Stimulated activated CD4-positive, alpha-beta T cell treated with anti-CD3 and anti-CD28 coated beads, Interleukin-1b, Interleukin-23, amount 100 ng/mL, for 4 hours (primary cell): ENCODE measurements around the gene RNF166.

Source experiments
- DNase-seq, 2 donors: peaks; one replicate each; pipeline ENCODE4 v3.0.0-alpha.2; 2020; ENCODE audit warnings: low read depth in 2 of 2

Gene RNF166

GRCh38 chr16:88706965-88707826, 988 bp upstream of the RNF166 start:
- DNase-seq = no peak

GRCh38 chr16:88705801-88706228, 393 bp downstream of the RNF166 start:
- DNase-seq = no peak

DNA sequence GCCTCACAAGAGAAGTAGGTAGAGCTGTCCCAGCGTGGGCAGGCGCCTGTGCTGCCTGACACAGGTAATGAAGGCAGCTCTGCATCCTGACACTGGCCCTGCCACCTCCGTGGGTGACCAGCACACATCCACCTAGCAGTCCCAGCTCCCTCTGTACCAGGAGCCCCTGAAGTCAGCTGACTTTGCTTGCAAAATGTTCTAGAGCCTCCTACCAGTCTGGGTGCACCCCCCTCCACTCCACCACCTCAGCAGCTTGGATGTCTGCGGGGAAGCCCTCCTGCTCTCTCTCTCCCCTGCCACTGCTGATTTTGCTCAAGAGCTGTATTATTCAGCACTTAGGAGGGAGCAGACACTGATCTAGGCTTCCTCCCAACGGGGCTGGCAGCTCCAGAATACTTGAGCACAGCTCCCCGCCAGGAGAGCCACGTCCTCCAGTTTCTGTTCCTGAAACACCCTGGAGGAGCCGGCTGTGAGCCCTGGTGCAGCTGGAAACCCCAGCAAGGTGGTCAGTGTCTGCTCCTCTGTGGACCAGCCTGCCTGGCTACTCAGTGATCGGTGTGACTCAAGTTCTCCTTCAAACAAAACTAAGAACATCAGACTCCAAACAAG, 1.0 kb downstream of the RNF166 start:
- no peak for DNase-seq

GRCh38 chr16:88703486-88704309, 2.5 kb downstream of the RNF166 start:
- DNase-seq = peak; percentile 47 to 51

GRCh38 chr16:88702371-88703210, 3.6 kb downstream of the RNF166 start:
- DNase-seq = no peak

DNA sequence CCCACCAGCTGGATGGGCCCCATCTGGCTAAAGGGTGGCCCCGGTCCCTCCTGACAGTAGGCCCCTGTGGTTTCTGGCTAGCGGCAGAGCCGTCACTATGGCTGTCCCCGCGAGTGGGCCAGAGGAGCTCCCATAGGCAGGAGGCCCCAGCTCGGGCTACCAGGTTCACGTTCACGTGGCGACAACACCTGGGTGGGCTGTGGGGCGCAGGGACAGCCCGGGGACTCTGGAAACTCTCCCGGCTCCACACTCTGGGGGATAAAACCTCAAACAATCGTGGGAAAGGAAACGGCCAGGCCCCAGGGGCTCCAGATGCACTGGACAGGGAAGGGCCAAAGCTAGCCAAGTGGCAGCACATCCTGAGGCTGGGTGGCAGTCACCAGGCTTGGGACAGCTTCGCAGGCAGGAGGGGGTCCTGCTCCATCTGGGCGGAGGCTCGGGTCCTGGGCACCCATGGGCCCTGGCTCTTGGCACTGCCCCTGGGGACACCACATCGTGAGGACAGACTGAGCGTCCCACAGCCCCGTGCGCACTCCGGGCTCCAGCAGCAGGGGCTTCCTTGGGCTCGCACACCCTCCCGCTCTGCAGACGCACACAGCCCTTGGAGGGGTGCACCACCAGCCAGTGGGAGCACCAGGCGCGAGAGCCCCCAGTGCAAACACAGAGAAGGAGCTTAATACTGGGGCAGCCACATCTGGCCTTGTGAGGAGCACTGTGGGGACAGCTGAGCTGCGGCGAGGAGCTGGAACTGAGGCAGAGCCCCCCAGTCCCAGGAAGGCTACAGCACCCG, 4.4 kb downstream of the RNF166 start:
- no peak for DNase-seq

GRCh38 chr16:88700636-88701482, 5.3 kb downstream of the RNF166 start:
- DNase-seq = peak; percentile 89 to 92

DNA sequence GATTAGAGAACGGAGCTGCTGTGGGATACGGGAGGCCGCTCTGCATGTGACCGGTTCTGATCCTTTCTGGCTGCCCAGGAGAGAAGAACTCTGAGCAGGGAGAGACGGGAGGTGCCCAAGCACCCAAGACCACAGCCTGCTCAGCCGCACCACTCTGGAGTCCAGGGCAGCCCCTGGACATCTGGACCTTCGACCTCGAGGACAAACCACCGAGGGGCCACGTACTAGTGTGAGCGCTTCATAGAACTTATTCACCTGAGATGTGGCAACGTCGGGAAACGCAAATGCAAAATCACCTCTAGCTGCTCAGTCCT, 5.9 kb downstream of the RNF166 start:
- no peak for DNase-seq

- DNase-seq = no peak
These were observed 7.0 kb downstream of the RNF166 start for GRCh38 chr16:88699180-88699579.

DNA sequence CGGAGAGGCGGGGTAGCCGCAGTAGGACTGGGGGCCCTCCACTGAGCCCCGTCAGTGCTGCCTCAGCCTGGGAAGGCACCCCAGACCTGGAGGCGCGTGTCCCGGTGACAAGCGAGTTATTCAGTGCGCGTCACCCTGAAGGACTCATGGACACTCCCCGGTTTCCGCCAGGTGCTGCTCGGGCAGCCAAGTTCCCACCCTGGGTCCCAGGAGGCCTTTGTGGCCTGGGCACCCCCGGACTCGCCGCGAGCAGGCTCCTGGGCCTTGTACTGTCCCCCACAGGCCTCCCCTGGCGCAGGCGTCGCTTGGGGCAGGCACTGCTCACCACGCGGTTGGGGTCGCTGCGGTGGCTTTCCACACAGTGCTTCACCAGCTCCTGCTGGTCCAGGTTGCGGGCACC, 7.6 kb downstream of the RNF166 start:
- no peak for DNase-seq

DNA sequence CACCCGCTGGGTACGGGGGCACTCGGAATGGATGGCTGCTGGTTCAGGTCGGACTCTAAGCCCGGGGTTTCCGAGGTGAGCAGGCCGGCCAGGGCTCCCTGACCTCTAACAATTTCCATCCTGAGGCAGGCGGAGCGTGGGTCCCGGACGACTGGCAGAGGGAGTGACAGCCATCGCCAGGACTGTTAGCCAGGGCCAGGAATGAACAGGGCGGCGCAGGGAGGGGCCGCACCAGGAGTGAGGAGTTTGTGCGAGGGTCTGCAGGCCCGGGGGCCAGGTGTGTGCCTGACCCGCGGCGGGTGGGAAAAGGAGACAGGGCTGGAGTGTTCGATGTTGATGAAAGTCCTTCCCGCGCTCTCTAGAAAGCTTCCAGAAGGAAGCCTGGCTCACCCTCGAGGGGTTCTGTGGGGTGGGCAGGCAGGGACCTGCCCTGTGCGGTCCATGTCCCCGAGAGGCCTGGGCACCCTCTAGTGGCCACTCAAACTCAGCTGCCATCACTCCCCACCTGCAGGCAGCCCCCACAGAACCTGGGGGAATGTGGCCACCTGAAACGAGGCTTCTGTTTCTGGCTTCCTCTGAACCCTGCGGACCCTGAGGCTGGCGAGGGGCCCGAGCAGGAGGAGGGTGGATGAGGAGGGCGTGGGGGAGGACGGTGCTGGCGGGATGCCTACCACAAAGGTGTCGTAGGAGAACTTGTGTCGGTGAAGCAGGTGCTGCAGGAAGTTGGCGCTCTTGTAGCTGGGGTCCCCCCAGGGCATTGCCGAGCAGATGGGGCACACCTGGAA, 8.2 kb downstream of the RNF166 start:
- DNase-seq = no peak

- DNase-seq = no peak
These were observed 8.9 kb downstream of the RNF166 start for GRCh38 chr16:88697116-88697830.

GRCh38 chr16:88696441-88696840, 9.8 kb downstream of the RNF166 start:
- DNase-seq = no peak

GRCh38 chr16:88695753-88696152, 10.5 kb downstream of the RNF166 start:
- no peak for DNase-seq

- no peak for DNase-seq
These were observed 11.0 kb downstream of the RNF166 start for GRCh38 chr16:88695218-88695617.

- DNase-seq = no peak
These were observed 11.8 kb downstream of the RNF166 start for GRCh38 chr16:88694221-88695087.

- DNase-seq = no peak
These were observed 12.6 kb downstream of the RNF166 start for GRCh38 chr16:88693420-88694177.
